PC-3 (cell line): ENCODE measurements around the gene MXI1. TPM values are rescaled to one million over a fixed set of nuclear protein-coding genes. Genes with fewer than 3 reads are reported as not detected.
A peak's percentile ranks its signal among the peaks of the same experiment; 100 is the strongest.

Experiments
- ATAC-seq: fragments of 200-7000 bp; cut with Tn5 transposase; 2 replicates; pipeline ENCODE4 v1.9.1; 2020; ENCODE audit warnings: mild to moderate bottlenecking, moderate library complexity
- BruUV-seq: library from RNA; stranded (reverse); fragments of 400-500 nt; replicated peaks from 2 replicates; lab custom pipeline; 2021; lab: Mats Ljungman, UMichigan
- CTCF ChIA-PET: fragments of 300-600 bp; sonication (Branson Sonifier 250); formaldehyde crosslinking; loops from one replicate; lab custom pipeline; 2022; ENCODE audit warnings: antibody characterized with exemption; lab: Charles Lee
- POLR2A ChIA-PET: fragments of 300-600 bp; sonication (Branson Sonifier 250); formaldehyde crosslinking; loops from one replicate; lab custom pipeline; 2022; ENCODE audit warnings: antibody characterized with exemption; ENCODE audit not compliant: unreplicated experiment; lab: Charles Lee
- DNase-seq: peaks from one replicate; pipeline ENCODE4 v3.0.0-alpha.2; 2015
- H2AFZ ChIP-seq: fragments of 300-600 bp; sonication (generic); 2 replicates; pipeline ENCODE4 v1.6.0; 2016; ENCODE audit warnings: antibody characterized with exemption, low read length
- H3F3A ChIP-seq: fragments of 300-600 bp; sonication (generic); one replicate; pipeline ENCODE4 v1.6.0; 2017; ENCODE audit warnings: antibody characterized with exemption, low read length, control low read depth, mild to moderate bottlenecking; ENCODE audit not compliant: unreplicated experiment
- H3K27ac ChIP-seq: fragments of 300-600 bp; sonication (generic); 2 replicates; pipeline ENCODE4 v1.5.1; 2016; ENCODE audit warnings: mild to moderate bottlenecking, low read length
- H3K27me3 ChIP-seq: fragments of 300-600 bp; sonication (generic); 2 replicates; pipeline ENCODE4 v1.6.1; 2016; ENCODE audit warnings: low read length, mixed read lengths
- H3K36me3 ChIP-seq: fragments of 300-600 bp; sonication (generic); 2 replicates; pipeline ENCODE4 v1.6.1; 2016; ENCODE audit warnings: low read depth, mixed run types, low read length, mixed read lengths
- H3K4me1 ChIP-seq: fragments of 300-600 bp; sonication (generic); 2 replicates; pipeline ENCODE4 v1.5.1; 2016; ENCODE audit warnings: low read length; ENCODE audit not compliant: insufficient read depth
- H3K4me2 ChIP-seq: fragments of 300-600 bp; sonication (generic); 2 replicates; pipeline ENCODE4 v1.6.0; 2016; ENCODE audit warnings: low read length
- H3K4me3 ChIP-seq: fragments of 300-600 bp; sonication (generic); 2 replicates; pipeline ENCODE4 v1.5.1; 2016; ENCODE audit warnings: mild to moderate bottlenecking, low read length, mixed read lengths
- H3K79me2 ChIP-seq: fragments of 300-600 bp; sonication (generic); 2 replicates; pipeline ENCODE4 v1.6.1; 2017; ENCODE audit warnings: low read length, mixed read lengths
- H3K9ac ChIP-seq: fragments of 300-600 bp; sonication (generic); 2 replicates; pipeline ENCODE4 v1.6.0; 2016; ENCODE audit warnings: mild to moderate bottlenecking, low read length
- H3K9me2 ChIP-seq: fragments of 300-600 bp; sonication (generic); replicated peaks from 2 replicates; pipeline ENCODE4 v1.6.1; 2016; ENCODE audit warnings: mixed run types, low read length, mixed read lengths
- H3K9me3 ChIP-seq: fragments of 300-600 bp; sonication (generic); 2 replicates; pipeline ENCODE4 v1.6.1; 2016; ENCODE audit warnings: low read length, mixed read lengths
- H4K20me1 ChIP-seq: fragments of 300-600 bp; sonication (generic); 2 replicates; pipeline ENCODE4 v1.6.1; 2016; ENCODE audit warnings: low read length, mixed read lengths
- EZH2 ChIP-seq: fragments of 300-600 bp; sonication (generic); IDR thresholded peaks from one replicate; pipeline ENCODE4 v1.6.1; 2017; ENCODE audit warnings: antibody characterized with exemption, mild to moderate bottlenecking, low read length; ENCODE audit not compliant: unreplicated experiment
- EZH2phosphoT487 ChIP-seq: fragments of 300-600 bp; sonication (generic); IDR thresholded peaks from 2 replicates; pipeline ENCODE4 v1.6.1; 2018; ENCODE audit warnings: mild to moderate bottlenecking, antibody characterized with exemption, low read length, borderline replicate concordance
- intact Hi-C: fragments of 100-400 bp; cut with micrococcal nuclease; formaldehyde crosslinking; loops from 2 replicates; pipeline ENCODE4 v1.9.0; 2023
- total RNA-seq: library from RNA; depleted of rRNA; stranded (reverse); fragments of >200 nt; gene quantifications from 2 replicates; pipeline ENCODE4 v1.2.3, GENCODE V29; 2014
- TF ChIP-seq, protein P1 (sequence below): fragments of 300-600 bp; sonication (generic); conservative IDR thresholded peaks from 2 replicates; pipeline ENCODE4 v1.5.1; 2017; ENCODE audit warnings: antibody characterized with exemption, low read depth, mild to moderate bottlenecking, low read length

MXI1 gene
- total RNA-seq, 1 experiment from 2014 or later: 18.0 TPM

- H4K20me1 ChIP-seq: no peaks in the 10 kb centered on the region
- no peaks in the 10 kb centered on the region for H3K79me2 ChIP-seq
- DNase-seq: peak; percentile 76
- no peaks in the 10 kb centered on the region for H3K36me3 ChIP-seq
- ATAC-seq: peak; percentile 65
- peak overlapping the region; percentile 54 for H3K4me2 ChIP-seq
- no peak overlapping the region for H3K4me3 ChIP-seq
- ChIA-PET POLR2A (interaction anchor here (1.0 kb wide), 1 partner anchor 187 kb away, joined by 4 read pairs; no protein-coding TSS in a partner anchor), CTCF (interaction anchor here (0.6 kb wide), 1 partner anchor 42 kb away, joined by 3 read pairs; no protein-coding TSS in a partner anchor)
- H3K27ac ChIP-seq: peak overlapping the region; percentile 35
- BruUV-seq: no TSS peak
- H2AFZ ChIP-seq: no peak overlapping the region
- peaks cover 27% of the 10 kb centered on the region for H3K4me1 ChIP-seq
- peak overlapping the region; percentile 46 for H3K9ac ChIP-seq
- no peaks in the 10 kb centered on the region for H3F3A ChIP-seq
- no peaks in the 10 kb centered on the region for H3K9me3 ChIP-seq
- intact Hi-C loops: loop anchor here (1.0 to 2.0 kb wide), 4 partner anchors 41 to 185 kb away; no protein-coding TSS in a partner anchor
- no peaks in the 10 kb centered on the region for H3K27me3 ChIP-seq
- H3K9me2 ChIP-seq: no peaks in the 10 kb centered on the region
- TF ChIP-seq, protein P1, sequence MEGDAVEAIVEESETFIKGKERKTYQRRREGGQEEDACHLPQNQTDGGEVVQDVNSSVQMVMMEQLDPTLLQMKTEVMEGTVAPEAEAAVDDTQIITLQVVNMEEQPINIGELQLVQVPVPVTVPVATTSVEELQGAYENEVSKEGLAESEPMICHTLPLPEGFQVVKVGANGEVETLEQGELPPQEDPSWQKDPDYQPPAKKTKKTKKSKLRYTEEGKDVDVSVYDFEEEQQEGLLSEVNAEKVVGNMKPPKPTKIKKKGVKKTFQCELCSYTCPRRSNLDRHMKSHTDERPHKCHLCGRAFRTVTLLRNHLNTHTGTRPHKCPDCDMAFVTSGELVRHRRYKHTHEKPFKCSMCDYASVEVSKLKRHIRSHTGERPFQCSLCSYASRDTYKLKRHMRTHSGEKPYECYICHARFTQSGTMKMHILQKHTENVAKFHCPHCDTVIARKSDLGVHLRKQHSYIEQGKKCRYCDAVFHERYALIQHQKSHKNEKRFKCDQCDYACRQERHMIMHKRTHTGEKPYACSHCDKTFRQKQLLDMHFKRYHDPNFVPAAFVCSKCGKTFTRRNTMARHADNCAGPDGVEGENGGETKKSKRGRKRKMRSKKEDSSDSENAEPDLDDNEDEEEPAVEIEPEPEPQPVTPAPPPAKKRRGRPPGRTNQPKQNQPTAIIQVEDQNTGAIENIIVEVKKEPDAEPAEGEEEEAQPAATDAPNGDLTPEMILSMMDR: peak; percentile 73
- no peak for TF ChIP-seq EZH2
Measured at GRCh38 chr10:110311357-110311949, 104.0 kb downstream of the MXI1 start.

GRCh38 chr10:110312206-110312605, 104.8 kb downstream of the MXI1 start:
- TF ChIP-seq, protein P1: no peak
- TF ChIP-seq EZH2phosphoT487 (no peak), EZH2 (no peak)
- POLR2A ChIA-PET: no interaction called here
- H3K4me2 ChIP-seq: no peak overlapping the region
- intact Hi-C loops: no loop called here
- DNase-seq (no peak), ATAC-seq (no peak)
- no peak overlapping the region for H3K4me3 ChIP-seq
- H3K79me2 ChIP-seq: no peaks in the 10 kb centered on the region
- H2AFZ ChIP-seq: no peak overlapping the region
- H3K4me1 ChIP-seq: peaks cover 22% of the 10 kb centered on the region
- H3F3A ChIP-seq: no peaks in the 10 kb centered on the region
- H4K20me1 ChIP-seq: no peaks in the 10 kb centered on the region
- CTCF ChIA-PET: no interaction called here
- H3K9me2 ChIP-seq: no peaks in the 10 kb centered on the region
- no peaks in the 10 kb centered on the region for H3K9me3 ChIP-seq
- no TSS peak for BruUV-seq
- H3K27ac ChIP-seq: peak overlapping the region; percentile 35
- no peaks in the 10 kb centered on the region for H3K36me3 ChIP-seq
- H3K27me3 ChIP-seq: no peaks in the 10 kb centered on the region
- peak overlapping the region; percentile 46; the same call in 1 of the 2 replicates for H3K9ac ChIP-seq

DNA sequence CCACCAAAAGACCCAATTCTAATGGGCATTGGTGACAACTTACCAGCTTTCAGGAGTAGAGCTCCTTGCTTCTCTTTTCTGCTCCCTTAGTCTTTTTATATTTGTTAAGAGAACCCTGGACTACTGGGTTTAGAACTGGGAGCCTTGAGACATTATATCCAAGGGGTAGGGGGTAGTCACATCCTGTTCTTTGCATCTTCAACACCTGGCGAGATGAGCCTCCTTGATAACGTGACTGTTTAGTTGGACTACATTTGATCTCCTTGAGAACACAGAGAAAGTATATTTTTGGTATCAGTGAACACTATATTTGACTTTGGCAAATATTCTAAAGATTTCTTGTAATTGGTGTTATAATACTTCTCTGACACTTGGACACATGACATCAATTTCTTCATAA, 106.3 kb downstream of the MXI1 start:
- Histone ChIP-seq H3K4me1 (peaks cover 13% of the 10 kb centered on the region; the same call in 1 of the 2 replicates), H3F3A (no peaks in the 10 kb centered on the region), H3K9me2 (no peaks in the 10 kb centered on the region), H3K27ac (no peak overlapping the region), H3K4me3 (no peak overlapping the region), H2AFZ (no peak overlapping the region), H3K9me3 (no peaks in the 10 kb centered on the region), H3K27me3 (no peaks in the 10 kb centered on the region), H3K9ac (no peak overlapping the region), H3K36me3 (no peaks in the 10 kb centered on the region), H3K4me2 (no peak overlapping the region), H4K20me1 (no peaks in the 10 kb centered on the region), H3K79me2 (no peaks in the 10 kb centered on the region)
- BruUV-seq: no TSS peak
- TF ChIP-seq EZH2 (no peak), EZH2phosphoT487 (no peak)
- TF ChIP-seq, protein P1: no peak
- no peak for ATAC-seq
- intact Hi-C loops: no loop called here
- POLR2A ChIA-PET: no interaction called here
- CTCF ChIA-PET: no interaction called here
- DNase-seq: no peak
